Measurements from ENCODE around the gene TES.

Gene TES

DNA sequence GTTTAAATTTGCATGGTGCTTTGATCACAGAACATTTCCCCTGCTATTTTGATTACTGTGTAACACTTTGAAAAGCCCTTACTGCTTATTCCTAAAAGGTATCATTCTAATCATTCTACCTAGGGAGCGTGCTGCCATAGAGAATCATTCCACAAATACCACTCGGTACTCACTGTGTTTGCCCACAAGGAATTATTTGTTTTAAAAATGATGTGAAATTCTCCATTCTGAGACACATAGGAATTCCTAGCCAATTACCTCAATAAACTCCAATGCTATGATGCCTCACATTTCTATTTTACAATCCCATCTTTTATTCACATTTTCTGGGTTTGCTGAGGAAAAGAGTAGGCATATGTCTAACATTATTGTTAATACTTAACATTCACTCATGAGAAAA, 16.2 kb upstream of the TES start:
- peak; percentile 21 for DNase-seq (ENCODE audit: low spot score)

DNA sequence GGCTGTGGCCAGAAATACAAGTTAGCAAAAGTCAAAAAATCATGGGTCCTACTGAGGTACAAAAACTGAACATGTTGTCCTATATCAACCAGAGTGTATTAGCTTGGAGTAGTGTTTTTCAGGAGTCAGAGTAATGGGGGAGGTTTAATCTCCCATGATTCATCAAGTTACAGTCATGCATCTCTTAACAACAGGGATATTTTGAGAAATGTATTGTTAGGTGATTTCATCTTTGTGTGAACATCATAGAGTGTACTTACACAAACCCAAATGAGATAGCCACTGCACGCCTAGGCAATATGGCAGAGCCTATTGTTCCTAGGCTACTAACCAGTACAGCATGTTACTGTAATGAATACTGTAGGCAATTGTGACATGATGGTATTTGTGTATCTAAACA, 14.9 kb upstream of the TES start:
- DNase-seq (ENCODE audit: low spot score) = no peak

DNA sequence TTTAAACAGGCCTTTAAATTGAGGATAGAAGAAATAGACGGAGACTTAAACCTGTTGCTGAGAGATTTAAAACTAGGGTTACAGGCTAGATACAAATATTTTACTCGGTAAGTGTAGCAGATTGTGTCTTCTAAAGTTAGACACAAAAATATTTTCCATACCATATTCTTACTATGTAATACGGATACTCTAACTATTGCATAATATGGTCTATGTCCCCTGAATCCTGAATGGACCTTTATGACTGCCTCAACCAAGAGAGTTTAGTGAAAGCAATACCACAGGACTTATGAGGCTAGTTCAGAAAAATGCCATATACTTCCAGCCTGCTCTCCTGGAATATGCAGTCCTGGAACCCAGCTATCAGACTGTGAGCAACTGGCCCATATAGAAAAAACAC, 13.4 kb upstream of the TES start:
- no peak for DNase-seq (ENCODE audit: low spot score)

DNA sequence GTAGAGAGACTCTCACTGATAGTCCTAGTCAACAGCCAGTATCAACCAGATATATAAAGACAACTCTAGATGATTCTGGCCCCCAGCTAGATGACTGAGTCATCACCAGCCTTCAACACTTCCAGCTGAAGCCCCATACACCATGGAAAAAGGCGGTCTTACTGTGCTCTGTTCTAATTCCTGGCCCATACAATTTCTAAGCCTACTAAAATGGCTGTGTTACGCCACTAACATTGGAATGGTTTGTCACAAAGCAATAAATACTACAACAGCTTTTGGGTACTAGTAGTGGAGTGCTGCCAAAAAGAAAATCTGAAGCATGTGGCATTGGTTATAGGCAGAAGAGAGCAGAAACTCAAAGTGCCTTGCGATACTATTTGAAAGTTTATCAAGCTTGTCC, 13.0 kb upstream of the TES start:
- peak; percentile 76 for DNase-seq (ENCODE audit: low spot score)

DNA sequence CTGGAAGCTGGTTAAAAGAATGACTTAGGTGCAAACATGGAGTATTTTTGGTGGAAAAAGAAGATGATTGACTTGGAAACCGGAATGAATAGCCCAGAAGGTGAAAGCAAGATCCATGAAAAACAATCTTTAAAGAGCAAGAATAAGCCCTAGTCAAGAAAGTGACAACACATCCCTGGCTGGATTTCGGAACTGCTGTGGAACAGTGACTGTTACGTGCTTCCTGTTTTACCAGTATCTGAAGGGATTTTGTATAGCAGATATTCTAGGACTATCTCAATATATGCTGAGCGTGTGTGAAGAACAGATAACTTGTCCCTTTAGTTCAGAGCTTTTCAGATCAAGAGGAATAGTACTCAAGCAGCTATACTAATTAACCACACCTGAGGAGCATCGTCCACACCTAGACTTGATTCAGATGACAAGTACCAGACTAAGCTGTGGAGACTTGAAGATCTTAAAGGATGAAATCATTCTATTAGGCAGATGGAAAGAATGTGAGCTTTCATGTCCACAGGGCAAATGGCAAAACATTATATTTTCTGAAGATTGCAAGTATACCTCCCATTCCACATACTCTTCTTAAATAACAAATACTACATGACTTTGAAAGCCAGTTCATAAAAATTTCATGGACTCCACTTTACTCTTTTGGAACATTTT, 11.5 kb upstream of the TES start:
- DNase-seq (ENCODE audit: low spot score) = no peak

DNA sequence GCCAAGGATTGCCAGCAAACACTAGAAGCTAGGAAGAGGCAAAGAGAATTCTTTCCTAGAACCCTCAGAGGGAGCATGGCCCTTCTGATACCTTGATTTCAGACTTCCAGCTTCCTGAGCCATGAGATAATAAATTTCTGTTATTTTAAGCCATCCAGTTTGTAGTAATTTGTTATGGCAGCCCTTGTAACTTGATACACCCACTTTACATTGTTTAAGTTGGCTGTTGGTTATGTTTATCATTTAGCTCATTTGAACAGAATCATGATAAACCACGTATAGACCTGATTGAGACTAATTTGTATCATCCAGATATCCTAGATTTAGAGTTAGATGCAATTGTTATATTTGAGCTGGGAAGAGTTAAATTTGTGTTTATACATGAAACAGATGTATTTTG, 9.4 kb upstream of the TES start:
- DNase-seq (ENCODE audit: low spot score) = no peak

DNA sequence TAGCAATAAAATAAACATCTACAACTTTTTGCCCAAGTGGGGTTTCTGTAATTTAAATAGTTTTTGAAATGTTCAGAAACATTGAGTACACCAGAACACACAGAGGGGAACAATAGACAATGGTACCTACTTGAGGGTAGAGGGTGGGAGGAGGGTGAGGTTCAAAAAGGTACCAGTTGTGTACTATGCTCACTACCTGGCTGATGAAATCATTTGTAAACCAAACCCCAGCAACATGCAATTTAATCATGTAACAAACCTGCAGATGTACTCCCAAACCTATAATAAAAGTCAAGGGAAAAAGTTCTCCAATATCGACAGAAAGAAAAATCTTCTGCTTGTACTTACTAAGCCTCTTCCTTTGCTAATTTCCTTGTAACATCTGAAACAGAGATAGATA, 4.2 kb upstream of the TES start:
- DNase-seq (ENCODE audit: low spot score) = no peak

DNA sequence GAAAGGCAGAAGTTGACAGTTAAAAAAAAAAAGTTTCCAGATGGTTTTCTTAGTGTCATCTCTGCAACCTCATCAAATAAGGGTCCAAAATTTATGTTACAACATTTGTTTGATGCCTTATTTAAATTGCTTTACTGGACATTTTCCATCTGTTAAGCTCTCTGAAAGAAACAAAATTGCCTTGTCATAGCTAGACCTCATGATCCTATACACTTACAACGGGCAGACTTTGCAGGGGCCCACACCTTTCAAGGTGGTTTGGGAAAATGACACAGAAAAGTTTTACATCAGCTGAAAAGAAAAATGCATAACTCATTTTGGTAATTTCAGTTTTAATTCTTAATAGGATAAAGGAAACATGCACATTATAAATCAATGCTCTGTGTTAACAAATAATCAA, 1.4 kb upstream of the TES start:
- no peak for DNase-seq (ENCODE audit: low spot score)

DNA sequence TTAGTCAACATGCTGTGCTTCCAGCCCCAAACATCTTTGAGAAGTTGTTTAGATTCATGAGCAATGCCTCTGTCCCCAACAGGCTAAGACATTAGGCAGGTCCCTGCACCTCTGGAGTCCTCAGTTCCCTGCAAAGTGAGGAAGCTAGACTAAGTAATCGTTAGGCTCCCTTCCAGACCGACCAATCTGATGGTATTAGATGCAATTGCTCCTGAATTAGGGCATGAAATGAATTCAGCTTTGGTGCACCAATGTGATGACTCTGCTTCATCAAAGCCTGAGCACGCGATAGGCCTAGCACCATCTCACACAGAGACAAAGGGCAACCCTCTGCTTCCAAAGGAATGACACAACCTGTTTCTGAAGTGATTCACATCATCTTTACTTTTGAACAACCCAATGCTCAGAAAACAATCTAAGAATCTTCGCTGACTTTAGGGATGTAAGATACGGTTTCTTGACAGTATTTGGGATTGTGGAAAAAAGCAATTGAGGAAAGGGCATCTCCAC, 723 bp upstream of the TES start:
- DNase-seq (ENCODE audit: low spot score) = no peak

DNA sequence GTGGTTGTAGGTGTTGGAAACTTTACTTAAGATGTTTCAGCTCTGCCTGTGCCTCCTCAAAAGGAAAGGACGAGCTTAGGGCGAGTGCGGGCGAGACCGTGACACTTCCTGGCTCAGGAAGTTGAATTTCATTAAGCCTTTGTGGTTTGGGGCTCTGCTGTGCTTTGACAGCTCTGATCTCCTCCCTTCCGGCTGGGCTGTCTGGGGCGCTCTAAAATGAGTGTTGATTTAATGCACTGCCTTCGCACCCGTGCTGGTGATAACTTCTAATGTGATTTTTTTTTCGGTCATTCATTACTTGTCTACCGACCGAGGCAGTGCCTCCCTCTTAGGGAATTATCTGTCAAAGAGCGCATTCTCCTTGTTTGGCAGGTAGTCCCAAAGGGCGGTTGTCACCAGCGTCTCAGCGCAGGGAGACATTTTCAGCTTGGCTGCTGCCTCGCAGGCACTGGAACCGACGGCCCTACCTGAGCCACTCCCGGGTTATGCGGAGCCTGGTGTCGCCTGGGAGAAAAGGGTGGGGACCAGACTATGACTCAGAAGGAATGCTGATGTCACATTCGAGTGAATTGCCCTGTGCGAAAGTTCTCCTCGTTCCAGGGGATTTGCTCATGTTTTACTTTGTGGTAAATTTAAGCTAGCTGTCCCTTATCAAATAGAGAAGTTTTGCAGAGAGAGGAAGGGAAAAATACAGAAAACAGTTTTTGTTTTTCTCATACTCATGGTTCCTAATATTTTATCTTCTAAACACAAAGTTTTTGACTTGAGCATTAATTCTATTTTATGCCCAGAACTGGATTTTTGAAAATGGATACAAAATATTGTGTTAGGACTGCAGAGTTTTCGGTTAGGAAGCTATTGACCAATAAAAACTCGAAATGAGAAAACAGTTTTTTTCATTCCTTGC, 920 bp downstream of the TES start:
- peak; percentile 92 for DNase-seq (ENCODE audit: low spot score)

DNA sequence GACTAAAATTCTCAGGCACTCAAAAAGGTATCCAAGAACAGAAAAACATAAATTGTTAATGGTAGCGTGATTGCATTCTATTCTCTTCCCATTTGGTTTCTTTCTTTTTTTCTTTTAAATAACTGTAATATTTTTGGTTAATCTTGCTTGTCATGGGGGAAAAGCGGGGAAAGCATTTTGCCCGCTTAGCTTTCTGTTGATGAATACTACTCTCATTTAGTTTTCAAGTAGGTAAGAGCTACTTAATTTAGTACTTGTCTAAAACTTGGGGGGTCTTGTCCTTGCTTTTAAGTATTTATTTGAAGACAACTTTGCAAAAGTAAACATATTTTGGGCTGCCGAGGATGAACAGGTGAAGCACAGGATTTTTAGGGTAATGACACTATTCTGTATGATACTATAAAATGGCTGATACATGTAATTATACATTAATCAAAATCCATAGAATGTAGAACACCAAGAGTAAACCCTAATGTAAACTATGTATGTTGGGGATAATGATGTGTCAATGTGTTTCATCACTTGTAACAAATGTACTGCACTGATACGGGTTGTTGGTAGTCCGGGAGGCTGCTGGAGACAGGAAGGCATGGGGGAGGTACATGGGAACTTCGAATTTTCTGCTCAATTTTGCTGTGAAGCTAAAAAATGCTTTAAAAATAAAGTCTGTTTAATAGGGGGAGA, 1.7 kb downstream of the TES start:
- no peak for DNase-seq (ENCODE audit: low spot score)

DNA sequence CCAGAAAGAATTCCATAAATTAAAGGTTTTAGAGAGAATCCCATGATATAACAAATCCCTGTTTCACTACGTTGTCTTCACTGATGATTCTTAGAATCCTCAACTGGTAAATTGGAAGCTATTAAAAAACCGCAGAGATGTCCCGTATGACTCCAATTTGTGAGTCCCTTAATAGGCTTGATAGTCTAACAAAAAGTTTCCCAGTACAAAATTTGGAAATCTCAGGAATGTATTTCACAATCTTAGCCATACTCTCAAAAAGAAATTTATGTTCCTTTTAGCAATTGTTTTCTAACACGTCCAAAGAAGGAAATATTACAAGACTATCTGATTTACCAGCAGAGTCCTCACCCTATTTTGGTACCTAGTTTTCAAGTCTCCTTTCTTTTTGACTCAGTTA, 2.5 kb downstream of the TES start:
- DNase-seq (ENCODE audit: low spot score) = peak; percentile 51

DNA sequence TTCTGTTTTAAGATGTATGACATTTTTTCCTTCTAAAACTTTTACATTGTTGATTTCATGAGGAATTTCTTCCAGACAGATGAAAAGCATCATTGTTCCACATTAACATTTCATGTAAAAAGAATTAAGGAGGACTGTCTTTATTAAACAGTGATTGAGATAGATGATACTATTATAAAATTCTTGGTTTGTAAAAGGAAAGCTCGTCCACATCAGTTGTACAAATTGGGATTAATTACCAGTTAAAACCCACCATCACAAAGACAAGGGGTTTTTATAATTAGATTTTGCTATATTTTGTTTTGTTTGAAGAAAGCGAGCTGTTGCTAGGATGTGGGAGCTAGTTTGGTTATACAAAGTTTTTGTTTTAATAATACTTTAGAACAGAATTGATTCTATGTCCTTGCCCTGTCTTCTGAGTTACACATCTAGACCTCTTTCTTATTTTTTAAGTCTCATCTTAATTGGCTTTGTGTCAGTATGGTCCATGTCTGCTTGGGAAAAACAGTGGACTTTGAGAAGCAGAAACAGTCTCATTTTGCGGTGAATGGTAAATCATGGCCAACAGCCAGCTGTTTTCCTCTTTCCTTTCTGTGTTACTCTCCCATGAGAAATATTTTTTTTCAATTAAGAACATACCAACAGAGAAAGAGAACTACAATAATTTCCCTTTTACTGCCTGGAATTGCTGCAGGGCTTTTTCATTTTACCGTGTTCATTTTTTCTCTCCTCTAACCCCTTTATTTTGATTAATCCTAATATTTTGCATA, 3.2 kb downstream of the TES start:
- peak; percentile 42 for DNase-seq (ENCODE audit: low spot score)

DNA sequence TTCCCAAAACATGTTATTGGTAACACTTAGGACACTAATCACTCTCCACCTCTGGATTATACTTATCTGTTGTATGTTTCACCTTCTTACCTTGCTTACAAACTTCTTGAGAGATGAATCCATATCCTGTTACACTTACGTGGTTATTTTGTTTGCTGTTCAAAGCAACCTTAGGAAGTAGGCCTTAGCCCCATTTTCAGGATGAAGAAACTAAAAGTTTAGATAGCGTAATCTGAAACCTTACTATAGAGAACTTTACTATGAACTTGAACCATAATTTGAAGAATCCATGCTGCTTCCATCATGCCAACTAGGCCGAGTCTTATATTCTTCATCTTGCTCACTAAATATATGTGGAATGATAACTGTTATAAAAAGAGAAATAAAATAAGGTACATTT, 4.6 kb downstream of the TES start:
- DNase-seq (ENCODE audit: low spot score) = no peak

DNA sequence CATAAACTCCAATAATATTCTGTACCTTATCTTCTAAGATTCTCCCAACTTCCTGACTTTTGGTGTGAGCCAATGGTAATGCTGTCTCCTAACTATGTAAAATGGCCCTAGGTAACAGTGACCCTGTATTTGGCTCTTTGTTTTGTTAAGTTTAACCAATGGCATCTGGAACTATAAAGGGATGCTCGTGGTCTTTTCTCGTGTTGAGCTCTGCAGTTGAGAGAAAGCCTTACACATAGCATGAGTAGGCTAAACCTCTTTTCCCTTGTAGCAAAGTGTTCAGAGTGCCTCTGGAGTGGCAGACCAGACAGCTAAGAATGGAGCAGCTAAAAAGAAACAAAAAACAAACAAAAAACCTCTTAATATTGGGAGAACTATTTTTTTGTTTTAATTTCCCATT, 5.2 kb downstream of the TES start:
- DNase-seq (ENCODE audit: low spot score) = no peak

DNA sequence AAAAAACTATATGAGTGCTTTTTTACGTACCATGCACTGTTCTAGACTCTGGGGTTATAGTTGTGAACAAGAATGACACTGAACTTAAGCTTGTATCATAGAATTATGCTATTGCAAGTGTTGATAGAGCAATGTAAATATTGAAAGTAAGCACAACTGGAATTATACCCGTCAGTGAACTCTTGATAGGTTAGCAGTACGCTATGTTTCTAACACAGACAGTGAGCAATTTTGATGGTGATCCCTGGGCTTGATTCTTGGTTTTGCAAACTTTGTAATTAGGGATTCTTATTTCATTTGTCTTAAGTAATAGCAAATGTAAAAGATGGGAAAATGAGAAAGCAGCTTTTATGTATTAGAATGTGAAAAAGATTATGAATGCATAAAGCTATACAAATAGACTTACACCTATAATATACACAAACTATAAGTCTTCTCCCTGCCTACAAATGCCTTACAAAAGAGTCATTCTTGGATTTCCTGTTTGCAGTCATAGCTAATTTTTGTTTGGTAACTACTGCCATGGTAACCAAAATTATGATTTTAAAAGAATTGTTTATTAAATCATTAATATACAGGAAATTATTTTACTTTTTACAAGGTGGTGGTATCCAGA, 6.7 kb downstream of the TES start:
- DNase-seq (ENCODE audit: low spot score) = no peak

DNA sequence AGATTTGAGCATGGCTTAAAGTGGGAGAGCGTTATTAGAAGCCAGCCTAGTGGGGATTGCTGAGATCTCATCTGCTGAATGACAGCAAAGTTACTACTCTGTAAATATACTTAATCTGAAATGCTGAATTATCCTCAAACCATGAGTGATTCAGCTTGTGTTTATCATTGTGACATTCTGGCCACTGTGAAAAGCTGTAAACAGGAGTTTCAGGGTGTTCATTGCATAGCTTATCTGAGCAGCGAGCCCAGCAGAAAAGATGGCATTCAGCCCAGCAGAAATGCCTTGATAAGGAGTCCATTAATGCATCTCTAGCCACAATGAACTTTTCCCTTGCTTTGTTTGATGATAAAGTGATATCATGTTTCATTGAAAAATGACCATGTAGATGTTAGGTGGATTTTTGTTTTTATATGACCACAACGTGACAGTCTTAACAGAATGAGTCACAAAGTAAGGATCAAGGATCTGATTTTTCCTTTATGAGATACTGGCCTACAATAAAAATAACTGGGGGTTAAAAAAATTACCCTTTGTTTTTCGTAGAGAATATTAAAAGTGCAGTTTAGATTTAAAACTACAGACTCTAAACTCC, 7.8 kb downstream of the TES start:
- no peak for DNase-seq (ENCODE audit: low spot score)

DNA sequence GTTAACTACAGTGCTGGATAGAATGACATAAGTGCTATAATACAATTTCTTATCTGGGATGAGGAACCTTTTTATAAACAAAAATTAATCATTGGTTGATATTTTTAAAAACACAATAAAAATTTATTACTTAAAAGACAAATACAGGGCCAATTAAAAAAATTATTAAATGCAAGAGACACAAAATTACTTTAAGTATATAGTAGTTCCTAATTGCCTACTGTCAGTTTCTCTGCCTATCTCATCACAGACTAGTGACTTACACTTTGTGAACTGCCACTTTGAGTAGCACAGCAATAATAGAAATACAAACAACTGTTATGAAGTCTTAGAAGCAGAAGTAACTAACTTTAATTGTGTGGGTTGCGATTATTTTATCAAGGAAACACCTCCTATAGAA, 8.4 kb downstream of the TES start:
- no peak for DNase-seq (ENCODE audit: low spot score)

DNA sequence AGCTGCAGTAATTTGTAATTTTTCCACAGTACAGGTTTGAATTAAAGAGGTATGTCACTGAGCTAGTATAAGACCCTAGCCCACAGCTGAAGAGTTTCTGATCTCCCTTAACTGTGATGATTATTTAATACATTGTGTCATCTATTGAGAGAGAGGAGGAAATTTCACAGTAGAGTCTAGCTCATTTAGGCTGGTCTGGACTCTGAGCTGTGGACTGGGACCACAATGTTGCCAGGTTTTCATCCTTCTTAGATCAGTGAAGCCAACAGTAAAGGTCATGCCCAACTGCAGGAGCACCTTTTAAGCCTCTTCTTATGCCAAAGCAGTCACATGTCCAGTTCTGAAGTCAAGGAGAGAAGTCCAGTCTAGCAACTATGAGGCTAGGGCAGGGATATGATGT, 8.9 kb downstream of the TES start:
- DNase-seq (ENCODE audit: low spot score) = no peak

DNA sequence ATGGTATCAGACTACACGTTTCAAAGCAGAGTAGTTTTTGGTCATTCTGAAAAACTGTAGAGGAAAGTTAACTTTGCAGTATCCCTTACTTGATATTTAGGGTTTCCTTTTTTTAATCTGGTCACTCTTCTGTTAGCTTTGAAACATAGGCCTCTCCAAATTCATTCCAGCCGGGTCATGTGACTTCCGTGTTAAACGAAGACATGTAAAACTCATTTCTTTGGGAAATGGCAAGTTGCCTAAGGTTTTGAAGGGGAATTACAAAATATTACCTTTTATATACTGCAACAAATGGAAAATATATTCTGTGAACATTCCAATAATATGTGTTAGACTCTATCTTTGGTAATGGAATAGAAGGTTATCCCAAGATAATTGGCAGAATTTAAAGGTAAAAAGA, 9.5 kb downstream of the TES start:
- DNase-seq (ENCODE audit: low spot score) = no peak

DNA sequence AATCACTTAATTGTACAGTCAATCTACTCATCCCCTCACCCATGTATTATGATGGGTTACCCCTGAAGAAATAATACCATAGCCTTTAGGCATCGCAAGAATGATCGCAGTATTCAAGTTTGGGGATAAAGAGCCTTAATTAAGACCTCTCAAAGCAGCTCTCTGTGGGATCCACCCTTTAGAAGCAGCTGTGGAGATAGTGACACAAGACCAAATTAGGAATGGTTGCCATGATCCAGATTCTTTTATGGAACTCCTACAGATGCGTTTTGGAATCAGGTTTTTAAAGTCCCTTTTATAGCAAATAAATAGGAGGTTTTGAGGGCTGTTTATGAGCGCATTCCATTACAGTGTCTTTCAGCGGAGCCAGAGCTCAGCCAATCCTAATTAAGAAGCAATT, 12.2 kb downstream of the TES start:
- DNase-seq (ENCODE audit: low spot score) = no peak

Data from AG08395 (cell line).